DND-41 (cell line): ENCODE data around the gene JAK3.

Source experiments
- ATAC-seq: fragments of 200-7000 bp; cut with Tn5 transposase; 3 replicates; pipeline ENCODE4 v1.9.1; 2021; ENCODE audit warnings: low read depth; ENCODE audit not compliant: insufficient read depth
- DNase-seq: peaks from one replicate; pipeline ENCODE4 v3.0.0-alpha.2; 2020
- H2AFZ ChIP-seq: 2 replicates; pipeline ENCODE4 v1.6.0; 2012; ENCODE audit warnings: low read depth, low read length
- H3K27ac ChIP-seq: 2 replicates; pipeline ENCODE4 v1.5.1; 2012; ENCODE audit warnings: low read length, inconsistent platforms
- H3K27me3 ChIP-seq: fragments of 200-600 bp; sonication (generic); 2 replicates; pipeline ENCODE4 v1.6.0; 2012; ENCODE audit warnings: low read length, mild to moderate bottlenecking, inconsistent platforms; ENCODE audit not compliant: insufficient read depth, poor library complexity
- H3K36me3 ChIP-seq: 2 replicates; pipeline ENCODE4 v1.5.1; 2012; ENCODE audit warnings: low read length, inconsistent platforms; ENCODE audit not compliant: insufficient read depth
- H3K4me1 ChIP-seq: 2 replicates; pipeline ENCODE4 v1.5.1; 2012; ENCODE audit warnings: mild to moderate bottlenecking, low read length; ENCODE audit not compliant: insufficient read depth
- H3K4me2 ChIP-seq: 2 replicates; pipeline ENCODE4 v1.6.0; 2012; ENCODE audit warnings: mild to moderate bottlenecking, moderate library complexity, low read length, inconsistent platforms; ENCODE audit not compliant: insufficient read depth
- H3K4me3 ChIP-seq, 2 experiments: fragments of 200-600 bp in 1 of 2; shearing (Covaris generic) in 1 of 2; 2 replicates each; pipeline ENCODE4 v1.5.1; 2012 to 2016; ENCODE audit warnings: inconsistent platforms in 2 of 2, low read length in 2 of 2, mild to moderate bottlenecking in 2 of 2, low read depth in 1 of 2, moderate library complexity in 1 of 2
- H3K79me2 ChIP-seq: 2 replicates; pipeline ENCODE4 v1.6.0; 2012; ENCODE audit warnings: low read length, inconsistent platforms; ENCODE audit not compliant: insufficient read depth
- H3K9ac ChIP-seq: 2 replicates; pipeline ENCODE4 v1.6.0; 2012; ENCODE audit warnings: low read depth, mild to moderate bottlenecking, inconsistent platforms, low read length, moderate library complexity
- H3K9me3 ChIP-seq: 2 replicates; pipeline ENCODE4 v1.5.1; 2012; ENCODE audit warnings: low read length, moderate library complexity, mild to moderate bottlenecking, inconsistent platforms; ENCODE audit not compliant: insufficient read depth, severe bottlenecking
- H4K20me1 ChIP-seq: 2 replicates; pipeline ENCODE4 v1.6.0; 2012; ENCODE audit warnings: low read length; ENCODE audit not compliant: insufficient read depth
- CTCF ChIP-seq: IDR thresholded peaks from 2 replicates; pipeline ENCODE4 v1.5.1; 2012; ENCODE audit warnings: borderline replicate concordance, low read length, moderate library complexity, mild to moderate bottlenecking; ENCODE audit not compliant: poor library complexity, severe bottlenecking; ENCODE audit errors: extremely low read depth
- EZH2 ChIP-seq: IDR thresholded peaks from 3 replicates; pipeline ENCODE4 v1.6.1; 2012; ENCODE audit warnings: borderline replicate concordance, low read depth, mild to moderate bottlenecking, moderate library complexity, low read length, inconsistent platforms; ENCODE audit not compliant: severe bottlenecking

Gene JAK3

GRCh38 chr19:17860331-17860992 lies 12.7 kb upstream of the JAK3 start:
- H3K4me1 ChIP-seq = peaks cover 24% of the 10 kb centered on the region
- no peaks in the 10 kb centered on the region for H3K9me3 ChIP-seq
- peak overlapping the region; percentile 56 for H2AFZ ChIP-seq
- H3K36me3 ChIP-seq = peaks cover 48% of the 10 kb centered on the region
- H3K79me2 ChIP-seq = peaks cover 33% of the 10 kb centered on the region
- no peaks in the 10 kb centered on the region for H3K27me3 ChIP-seq
- ATAC-seq (no peak), DNase-seq (no peak)
- peak overlapping the region; percentile 99 to 100 for H3K4me3 ChIP-seq
- H4K20me1 ChIP-seq = peaks cover 47% of the 10 kb centered on the region
- TF ChIP-seq EZH2 (no peak), CTCF (no peak)
- peak overlapping the region; percentile 95 for H3K27ac ChIP-seq
- peak overlapping the region; percentile 98 for H3K9ac ChIP-seq
- H3K4me2 ChIP-seq = peak overlapping the region; percentile 89

GRCh38 chr19:17859533-17860330 lies 11.9 kb upstream of the JAK3 start, which contains the start of gene RPL18A:
TSS of gene RPL18A (plus strand) at chr19:17859910. CDS start at chr19:17859957, 47 bp downstream.
- Histone ChIP-seq H3K27me3 (no peaks in the 10 kb centered on the region), H3K27ac (peak within 1 kb of the TSS; percentile 95), H2AFZ (peak within 1 kb of the TSS; percentile 93), H3K9ac (peak within 1 kb of the TSS; percentile 98), H3K36me3 (peaks cover 48% of the 10 kb centered on the region), H3K4me2 (peak within 1 kb of the TSS; percentile 89), H3K9me3 (no peaks in the 10 kb centered on the region), H3K4me3 (peak within 1 kb of the TSS; percentile 99 to 100), H4K20me1 (peaks cover 46% of the 10 kb centered on the region), H3K79me2 (peaks cover 33% of the 10 kb centered on the region), H3K4me1 (peaks cover 28% of the 10 kb centered on the region)
- peak; percentile 100 for DNase-seq
- ATAC-seq = peak; percentile 93
- TF ChIP-seq EZH2 (no peak), CTCF (peak; percentile 95)

- H3K9ac ChIP-seq = no peak overlapping the region
- ATAC-seq (peak; percentile 33; the same call in 2 of the 3 replicates), DNase-seq (peak; percentile 83)
- H4K20me1 ChIP-seq = peaks cover 6% of the 10 kb centered on the region
- H3K79me2 ChIP-seq = peaks cover 10% of the 10 kb centered on the region
- no peak overlapping the region for H3K27ac ChIP-seq
- H3K4me1 ChIP-seq = peaks cover 14% of the 10 kb centered on the region
- 0 out of 2 replicates have a peak overlapping the region, but pooled peaks have one; percentile 13 for H3K4me2 ChIP-seq
- H3K9me3 ChIP-seq = no peaks in the 10 kb centered on the region
- H3K27me3 ChIP-seq = no peaks in the 10 kb centered on the region
- peaks cover 6% of the 10 kb centered on the region for H3K36me3 ChIP-seq
- TF ChIP-seq EZH2 (no peak), CTCF (peak; percentile 99)
- H2AFZ ChIP-seq = peak overlapping the region; percentile 28; the same call in 1 of the 2 replicates
- H3K4me3 ChIP-seq = no peak overlapping the region
These were observed 7.7 kb upstream of the JAK3 start for GRCh38 chr19:17855280-17856152.
